Activated B cell treated with CpG ODN at 0.5 μM for 24 hours (primary cell): ENCODE results near the gene KRTAP9-7. TPM values are rescaled to one million over a fixed set of nuclear protein-coding genes. Genes with fewer than 3 reads are reported as not detected.

Experiments used
- ATAC-seq: fragments of 200-7000 bp; cut with Tn5 transposase; one replicate; pipeline ENCODE4 v1.10.0; 2021; ENCODE audit warnings: low read depth, mild to moderate bottlenecking, moderate library complexity
- CTCF ChIA-PET: fragments of 350-600 bp; sonication (Branson Sonifier 250); formaldehyde crosslinking; loops from one replicate; lab custom pipeline; 2021; ENCODE audit warnings: antibody characterized with exemption; lab: Charles Lee
- POLR2A ChIA-PET: fragments of 350-600 bp; sonication (Branson Sonifier 250); formaldehyde crosslinking; loops from one replicate; lab custom pipeline; 2021; ENCODE audit warnings: antibody characterized with exemption; lab: Charles Lee
- DNase-seq: peaks from one replicate; pipeline ENCODE4 v3.0.0; 2022
- H3K27ac Mint-ChIP-seq: one replicate; pipeline ENCODE4 v1.8.0; 2020; ENCODE audit warnings: mixed read lengths
- H3K27me3 Mint-ChIP-seq: one replicate; pipeline ENCODE4 v1.8.0; 2021; ENCODE audit warnings: mixed read lengths
- H3K36me3 Mint-ChIP-seq: one replicate; pipeline ENCODE4 v1.8.0; 2021; ENCODE audit warnings: low read depth, mixed read lengths
- H3K4me1 Mint-ChIP-seq: one replicate; pipeline ENCODE4 v1.8.0; 2021; ENCODE audit warnings: mixed read lengths
- H3K4me3 Mint-ChIP-seq: one replicate; pipeline ENCODE4 v1.8.0; 2020; ENCODE audit warnings: mild to moderate bottlenecking, mixed read lengths
- H3K9me3 Mint-ChIP-seq: one replicate; pipeline ENCODE4 v1.8.0; 2020; ENCODE audit warnings: mixed read lengths
- intact Hi-C: fragments of 100-400 bp; cut with micrococcal nuclease; formaldehyde crosslinking; loops from one replicate; pipeline ENCODE4 v1.15.1; 2024
- total RNA-seq: library from RNA; stranded (reverse); gene quantifications from 2 replicates; pipeline ENCODE4 v1.2.3, GENCODE V29; 2022
- TF ChIP-seq, protein P1 (sequence below): fragments of 200-600 bp; IDR thresholded peaks from one replicate; pipeline ENCODE4 v1.8.0; 2022; ENCODE audit warnings: antibody characterized with exemption, mild to moderate bottlenecking

Gene KRTAP9-7
- total RNA-seq, 1 donor from 2014 or later = not detected

DNA sequence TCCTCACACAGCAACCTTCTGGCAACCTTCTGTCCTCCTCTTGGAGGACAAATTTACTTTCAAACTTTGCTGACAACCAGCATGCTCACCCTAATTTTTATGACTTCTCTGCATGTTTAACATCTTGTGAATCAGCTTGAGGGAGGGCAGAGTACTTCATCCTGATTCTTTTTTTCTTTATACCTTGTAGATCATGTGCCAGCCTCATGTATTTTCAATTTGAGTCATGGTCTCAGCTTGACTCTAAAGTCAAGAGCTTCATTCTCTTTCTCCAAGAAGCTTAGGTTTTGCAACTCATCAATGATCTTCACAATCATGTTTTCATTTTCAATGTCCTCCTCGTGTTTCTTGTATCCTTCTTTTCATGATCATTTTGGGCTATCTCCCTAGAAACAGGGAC is 3.6 kb upstream of the KRTAP9-7 start:
- CTCF ChIA-PET = no interaction called here

DNA sequence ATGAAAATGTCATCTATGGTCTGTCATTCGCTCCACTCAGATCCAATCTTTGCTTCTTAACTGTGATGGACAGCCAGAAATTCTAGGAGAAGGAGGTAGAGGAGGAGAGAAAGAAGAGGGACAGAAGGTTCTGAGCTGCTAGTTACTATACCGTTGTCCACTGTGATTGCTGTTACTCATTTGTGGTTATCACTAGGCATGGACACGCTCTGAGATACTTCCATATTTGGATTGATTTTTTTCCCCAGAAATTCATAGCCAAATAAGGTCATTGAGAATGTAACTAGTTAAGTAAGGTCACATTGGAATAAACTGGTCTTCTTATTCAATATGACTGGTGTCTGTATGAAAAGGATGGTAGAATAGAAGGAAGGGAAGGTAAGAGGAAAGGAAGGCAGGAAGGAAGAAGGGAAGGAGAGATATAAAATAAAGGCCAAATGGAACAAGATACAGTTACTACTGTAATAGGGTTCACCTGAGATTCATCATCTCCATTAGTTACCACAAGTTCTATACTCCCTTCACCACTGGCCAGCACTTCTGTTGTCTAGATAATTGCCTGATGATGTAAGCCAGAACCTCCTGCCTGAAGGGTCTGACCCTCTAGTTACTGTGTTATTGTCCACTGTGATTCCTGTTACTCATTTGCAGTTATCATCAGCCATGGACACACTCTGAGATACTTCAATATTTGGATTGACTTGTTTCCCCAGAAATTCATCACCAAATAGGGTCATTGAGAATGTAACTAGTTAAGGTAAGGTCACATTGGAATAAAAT is 2.9 kb downstream of the KRTAP9-7 start:
- Mint-ChIP-seq H3K9me3 (no peaks in the 10 kb centered on the region), H3K4me3 (no peak overlapping the region), H3K27me3 (peaks cover 29% of the 10 kb centered on the region), H3K36me3 (no peaks in the 10 kb centered on the region), H3K4me1 (no peaks in the 10 kb centered on the region), H3K27ac (no peak overlapping the region)
- intact Hi-C loops = no loop called here
- DNase-seq (no peak), ATAC-seq (no peak)
- TF ChIP-seq, protein P1, sequence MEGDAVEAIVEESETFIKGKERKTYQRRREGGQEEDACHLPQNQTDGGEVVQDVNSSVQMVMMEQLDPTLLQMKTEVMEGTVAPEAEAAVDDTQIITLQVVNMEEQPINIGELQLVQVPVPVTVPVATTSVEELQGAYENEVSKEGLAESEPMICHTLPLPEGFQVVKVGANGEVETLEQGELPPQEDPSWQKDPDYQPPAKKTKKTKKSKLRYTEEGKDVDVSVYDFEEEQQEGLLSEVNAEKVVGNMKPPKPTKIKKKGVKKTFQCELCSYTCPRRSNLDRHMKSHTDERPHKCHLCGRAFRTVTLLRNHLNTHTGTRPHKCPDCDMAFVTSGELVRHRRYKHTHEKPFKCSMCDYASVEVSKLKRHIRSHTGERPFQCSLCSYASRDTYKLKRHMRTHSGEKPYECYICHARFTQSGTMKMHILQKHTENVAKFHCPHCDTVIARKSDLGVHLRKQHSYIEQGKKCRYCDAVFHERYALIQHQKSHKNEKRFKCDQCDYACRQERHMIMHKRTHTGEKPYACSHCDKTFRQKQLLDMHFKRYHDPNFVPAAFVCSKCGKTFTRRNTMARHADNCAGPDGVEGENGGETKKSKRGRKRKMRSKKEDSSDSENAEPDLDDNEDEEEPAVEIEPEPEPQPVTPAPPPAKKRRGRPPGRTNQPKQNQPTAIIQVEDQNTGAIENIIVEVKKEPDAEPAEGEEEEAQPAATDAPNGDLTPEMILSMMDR = no peak
- POLR2A ChIA-PET = no interaction called here
- CTCF ChIA-PET = no interaction called here

More for the DNA sequence above, 3.6 kb upstream of the KRTAP9-7 start:
- intact Hi-C loops = no loop called here
- no peak overlapping the region for H3K27ac Mint-ChIP-seq
- no peak overlapping the region for H3K4me3 Mint-ChIP-seq
- H3K4me1 Mint-ChIP-seq = no peaks in the 10 kb centered on the region
- DNase-seq (no peak), ATAC-seq (no peak)
- POLR2A ChIA-PET = no interaction called here
- TF ChIP-seq, protein P1 = no peak
- peaks cover 28% of the 10 kb centered on the region for H3K27me3 Mint-ChIP-seq
- H3K36me3 Mint-ChIP-seq = no peaks in the 10 kb centered on the region
- no peaks in the 10 kb centered on the region for H3K9me3 Mint-ChIP-seq

DNA sequence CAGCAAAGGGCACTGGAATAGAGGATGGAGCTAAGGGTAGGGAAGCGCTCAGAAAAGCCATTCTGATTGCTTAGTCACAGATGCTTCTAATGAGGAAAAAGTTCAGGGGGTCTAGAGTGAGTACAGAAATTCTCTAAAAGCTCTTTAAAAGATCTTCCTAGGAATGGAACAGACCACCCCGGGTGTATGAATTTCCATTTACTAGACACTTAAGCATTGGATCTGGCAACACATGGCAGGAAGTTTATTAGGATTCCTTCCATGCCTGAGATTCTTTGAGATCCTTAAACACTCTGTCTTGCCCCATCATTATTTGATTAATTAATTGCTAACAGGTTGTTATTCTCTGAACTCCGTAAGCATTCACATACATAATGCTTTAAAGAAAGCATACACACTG is 8.5 kb downstream of the KRTAP9-7 start:
- POLR2A ChIA-PET = no interaction called here
- intact Hi-C loops = no loop called here
- no peaks in the 10 kb centered on the region for H3K4me1 Mint-ChIP-seq
- TF ChIP-seq, protein P1 = no peak
- no peaks in the 10 kb centered on the region for H3K9me3 Mint-ChIP-seq
- no peak overlapping the region for H3K27ac Mint-ChIP-seq
- CTCF ChIA-PET = no interaction called here
- no peak overlapping the region for H3K4me3 Mint-ChIP-seq
- no peak for ATAC-seq
- no peak for DNase-seq
- H3K36me3 Mint-ChIP-seq = no peaks in the 10 kb centered on the region
- H3K27me3 Mint-ChIP-seq = peaks cover 16% of the 10 kb centered on the region

DNA sequence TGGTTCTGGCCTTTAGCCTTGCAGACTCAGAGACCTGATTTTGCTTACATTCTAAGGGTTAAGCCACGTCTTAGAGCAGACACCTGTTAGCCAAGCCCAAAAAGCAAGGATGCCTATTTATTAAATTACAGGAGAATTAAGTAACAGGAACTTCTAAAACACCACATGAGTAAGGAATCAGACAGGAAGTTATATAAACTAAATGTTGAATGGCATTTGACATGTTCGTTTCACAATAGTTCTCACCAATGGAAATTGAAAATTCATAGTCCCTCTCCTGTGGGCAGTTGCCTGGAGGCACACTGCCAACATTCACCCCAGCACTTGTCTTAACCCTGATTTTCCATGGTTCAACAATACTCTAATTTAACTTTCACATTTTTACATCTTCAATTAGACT is 9.0 kb downstream of the KRTAP9-7 start:
- TF ChIP-seq, protein P1 = no peak
- intact Hi-C loops = no loop called here
- Mint-ChIP-seq H3K36me3 (no peaks in the 10 kb centered on the region), H3K4me1 (no peaks in the 10 kb centered on the region), H3K9me3 (no peaks in the 10 kb centered on the region), H3K4me3 (no peak overlapping the region), H3K27me3 (peaks cover 16% of the 10 kb centered on the region), H3K27ac (no peak overlapping the region)
- ChIA-PET CTCF (no interaction called here), POLR2A (no interaction called here)
- ATAC-seq (no peak), DNase-seq (no peak)

DNA sequence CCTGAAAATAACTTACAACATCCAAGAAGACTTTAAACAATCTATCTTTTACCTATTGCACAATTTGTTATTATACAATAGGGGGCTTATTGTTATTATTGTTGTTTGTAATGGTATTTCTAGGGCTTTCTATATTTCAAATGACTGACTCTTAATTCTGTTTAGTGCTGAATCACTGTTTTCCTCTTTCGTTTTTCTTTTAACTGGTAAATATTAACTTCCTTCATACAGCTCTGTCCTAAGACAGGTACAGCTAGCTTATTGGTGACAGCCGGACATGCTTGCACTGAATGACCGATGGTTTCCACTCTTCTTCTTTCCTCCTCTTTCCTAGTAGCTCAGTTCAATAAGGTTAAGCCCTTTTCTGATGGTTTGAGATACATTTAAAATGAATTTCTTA is 11.6 kb downstream of the KRTAP9-7 start:
- TF ChIP-seq, protein P1 = no peak
- peaks cover 15% of the 10 kb centered on the region for H3K27me3 Mint-ChIP-seq
- no peak for DNase-seq
- H3K4me1 Mint-ChIP-seq = no peaks in the 10 kb centered on the region
- no peak for ATAC-seq
- intact Hi-C loops = no loop called here
- ChIA-PET POLR2A (no interaction called here), CTCF (no interaction called here)
- H3K9me3 Mint-ChIP-seq = no peaks in the 10 kb centered on the region
- no peaks in the 10 kb centered on the region for H3K36me3 Mint-ChIP-seq
- no peak overlapping the region for H3K4me3 Mint-ChIP-seq
- H3K27ac Mint-ChIP-seq = no peak overlapping the region
